Superior temporal gyrus (tissue), 1 donor: ENCODE results near the gene NR2C2.
A peak's percentile ranks its signal among the peaks of the same experiment; 100 is the strongest.
"Not testable (repeated sequence)": the region's sequence is repeated elsewhere in the genome, so short reads cannot be mapped to it uniquely, and the experiment has no call there.

Source experiments
- DNase-seq: peaks from one replicate; pipeline ENCODE4 v3.0.0-alpha.2; 2016; ENCODE audit errors: extremely low spot score

NR2C2 gene

GRCh38 chr3:14957925-14958324 is 10.5 kb downstream of the NR2C2 start:
- no peak for DNase-seq

GRCh38 chr3:14959359-14959943 is 12.1 kb downstream of the NR2C2 start:
- no peak for DNase-seq

GRCh38 chr3:14962762-14963161 is 15.4 kb downstream of the NR2C2 start:
- DNase-seq = no peak

GRCh38 chr3:14967285-14967684 is 19.9 kb downstream of the NR2C2 start:
- no peak for DNase-seq

GRCh38 chr3:14969671-14970070 is 22.3 kb downstream of the NR2C2 start:
- no peak for DNase-seq

GRCh38 chr3:14976317-14976716 is 28.9 kb downstream of the NR2C2 start:
- no peak for DNase-seq

- DNase-seq = no peak
Measured at GRCh38 chr3:14980689-14981088, 33.3 kb downstream of the NR2C2 start.

GRCh38 chr3:14984581-14985113 is 37.3 kb downstream of the NR2C2 start:
- no peak for DNase-seq

- no peak for DNase-seq
Measured at GRCh38 chr3:14988988-14989394, 41.6 kb downstream of the NR2C2 start.

GRCh38 chr3:14989943-14990779 is 42.8 kb downstream of the NR2C2 start:
- DNase-seq = no peak

- DNase-seq = no peak
Measured at GRCh38 chr3:14990780-14991148, 43.4 kb downstream of the NR2C2 start.

GRCh38 chr3:14991151-14991742 is 43.9 kb downstream of the NR2C2 start:
- no peak for DNase-seq

GRCh38 chr3:14991818-14992612 is 44.6 kb downstream of the NR2C2 start:
- DNase-seq = no peak

GRCh38 chr3:14997941-14998340 is 50.6 kb downstream of the NR2C2 start:
- DNase-seq = no peak

- DNase-seq = not testable (repeated sequence)
Measured at GRCh38 chr3:14999182-14999581, 51.8 kb downstream of the NR2C2 start.

- DNase-seq = peak; percentile 67
Measured at GRCh38 chr3:15007681-15008141, 60.3 kb downstream of the NR2C2 start.

- no peak for DNase-seq
Measured at GRCh38 chr3:15009167-15009566, 61.8 kb downstream of the NR2C2 start.

- no peak for DNase-seq
Measured at GRCh38 chr3:15010664-15011063, 63.3 kb downstream of the NR2C2 start.

GRCh38 chr3:15011174-15011573 is 63.8 kb downstream of the NR2C2 start:
- no peak for DNase-seq

- no peak for DNase-seq
Measured at GRCh38 chr3:15014606-15015328, 67.4 kb downstream of the NR2C2 start.

GRCh38 chr3:15015456-15015855 is 68.1 kb downstream of the NR2C2 start:
- DNase-seq = no peak
